PC-9 (cell line): ENCODE measurements around the gene GRM8. TPM values are rescaled to one million over a fixed set of nuclear protein-coding genes. Genes with fewer than 3 reads are reported as not detected.

Source experiments
- BruUV-seq: library from RNA; stranded (reverse); fragments of 400-500 nt; replicated peaks from 2 replicates; lab custom pipeline; 2021; lab: Mats Ljungman, UMichigan
- CTCF ChIA-PET: fragments of 300-600 bp; sonication (Branson Sonifier 250); formaldehyde crosslinking; loops from one replicate; lab custom pipeline; 2022; ENCODE audit warnings: antibody characterized with exemption; lab: Charles Lee
- POLR2A ChIA-PET: fragments of 300-600 bp; sonication (Branson Sonifier 250); formaldehyde crosslinking; loops from one replicate; lab custom pipeline; 2022; ENCODE audit warnings: antibody characterized with exemption; ENCODE audit not compliant: unreplicated experiment; lab: Charles Lee
- DNase-seq, 2 experiments: peaks; one replicate each; pipeline versions ENCODE4 v3.0.0 to v3.0.0-alpha.2; 2015 to 2022; ENCODE audit warnings: mixed read lengths in 1 of 2
- H2AFZ ChIP-seq: fragments of 200-600 bp; sonication (generic); 2 replicates; pipeline ENCODE4 v1.8.1; 2017; ENCODE audit warnings: antibody characterized with exemption
- H3F3A ChIP-seq: fragments of 200-600 bp; sonication (generic); 2 replicates; pipeline ENCODE4 v1.8.1; 2017; ENCODE audit warnings: antibody characterized with exemption, mild to moderate bottlenecking, low read depth; ENCODE audit not compliant: insufficient read depth
- H3K27ac ChIP-seq: fragments of 200-600 bp; sonication (generic); 2 replicates; pipeline ENCODE4 v1.6.1; 2016; ENCODE audit warnings: mixed run types
- H3K27me3 ChIP-seq: fragments of 200-600 bp; sonication (generic); 2 replicates; pipeline ENCODE4 v1.6.1; 2016; ENCODE audit warnings: low read depth, mixed run types; ENCODE audit not compliant: insufficient read depth
- H3K36me3 ChIP-seq: fragments of 200-600 bp; sonication (generic); 2 replicates; pipeline ENCODE4 v1.6.1; 2016; ENCODE audit warnings: low read depth, mixed run types
- H3K4me1 ChIP-seq: fragments of 200-600 bp; sonication (generic); replicated peaks from 2 replicates; pipeline ENCODE4 v1.6.1; 2016; ENCODE audit warnings: mixed run types; ENCODE audit not compliant: insufficient read depth
- H3K4me2 ChIP-seq: fragments of 200-600 bp; sonication (generic); 2 replicates; pipeline ENCODE4 v1.6.1; 2017; ENCODE audit warnings: mixed run types
- H3K4me3 ChIP-seq: fragments of 200-600 bp; sonication (generic); 2 replicates; pipeline ENCODE4 v1.6.1; 2016; ENCODE audit warnings: mixed run types
- H3K79me2 ChIP-seq: fragments of 200-600 bp; sonication (generic); 2 replicates; pipeline ENCODE4 v1.6.1; 2017; ENCODE audit warnings: low read depth, mixed run types
- H3K9me2 ChIP-seq: fragments of 200-600 bp; sonication (generic); 2 replicates; pipeline ENCODE4 v1.8.1; 2017; ENCODE audit warnings: mild to moderate bottlenecking; ENCODE audit not compliant: insufficient read depth
- H3K9me3 ChIP-seq: fragments of 200-600 bp; sonication (generic); 2 replicates; pipeline ENCODE4 v1.8.1; 2016; ENCODE audit warnings: low read depth; ENCODE audit not compliant: insufficient read depth
- H4K20me1 ChIP-seq: fragments of 200-600 bp; sonication (generic); 2 replicates; pipeline ENCODE4 v1.8.1; 2017; ENCODE audit not compliant: insufficient read depth
- CTCF ChIP-seq: fragments of 200-600 bp; sonication (generic); conservative IDR thresholded peaks from 2 replicates; pipeline ENCODE4 v1.6.1; 2017; ENCODE audit warnings: mixed run types, antibody characterized with exemption, mild to moderate bottlenecking, moderate library complexity
- EZH2 ChIP-seq: fragments of 200-600 bp; sonication (generic); IDR thresholded peaks from 2 replicates; pipeline ENCODE4 v1.8.0; 2017; ENCODE audit warnings: antibody characterized with exemption, low read depth
- intact Hi-C: fragments of 100-400 bp; cut with micrococcal nuclease; formaldehyde crosslinking; loops from one replicate; pipeline ENCODE4 v1.10.0; 2022; ENCODE audit not compliant: unreplicated experiment
- total RNA-seq: library from RNA; stranded (reverse); gene quantifications from 2 replicates; pipeline ENCODE4 v1.2.3, GENCODE V29; 2021

GRM8 gene
- total RNA-seq, 1 experiment from 2014 or later: not detected

GRCh38 chr7:126979722-126980121 is 273.0 kb downstream of the GRM8 start:
- intact Hi-C loops: no loop called here
- H3F3A ChIP-seq: no peaks in the 10 kb centered on the region
- ChIA-PET POLR2A (no interaction called here), CTCF (no interaction called here)
- H3K4me1 ChIP-seq: no peaks in the 10 kb centered on the region
- H4K20me1 ChIP-seq: no peaks in the 10 kb centered on the region
- no peaks in the 10 kb centered on the region for H3K27me3 ChIP-seq
- no peak overlapping the region for H2AFZ ChIP-seq
- H3K4me2 ChIP-seq: no peak overlapping the region
- no TSS peak for BruUV-seq
- no peaks in the 10 kb centered on the region for H3K9me2 ChIP-seq
- no peaks in the 10 kb centered on the region for H3K9me3 ChIP-seq
- TF ChIP-seq EZH2: no peak
- no peak for TF ChIP-seq CTCF
- no peaks in the 10 kb centered on the region for H3K79me2 ChIP-seq
- H3K27ac ChIP-seq: no peak overlapping the region
- H3K4me3 ChIP-seq: no peak overlapping the region
- H3K36me3 ChIP-seq: no peaks in the 10 kb centered on the region
- DNase-seq: no peak

- no peak overlapping the region for H2AFZ ChIP-seq
- ChIA-PET CTCF (no interaction called here), POLR2A (no interaction called here)
- no peak for DNase-seq
- H3K36me3 ChIP-seq: no peaks in the 10 kb centered on the region
- no peaks in the 10 kb centered on the region for H3F3A ChIP-seq
- intact Hi-C loops: no loop called here
- no TSS peak for BruUV-seq
- H3K27ac ChIP-seq: no peak overlapping the region
- no peak for TF ChIP-seq EZH2
- no peaks in the 10 kb centered on the region for H3K27me3 ChIP-seq
- no peaks in the 10 kb centered on the region for H3K79me2 ChIP-seq
- no peaks in the 10 kb centered on the region for H3K9me3 ChIP-seq
- no peaks in the 10 kb centered on the region for H3K4me1 ChIP-seq
- no peak overlapping the region for H3K4me2 ChIP-seq
- H4K20me1 ChIP-seq: no peaks in the 10 kb centered on the region
- H3K4me3 ChIP-seq: no peak overlapping the region
- no peaks in the 10 kb centered on the region for H3K9me2 ChIP-seq
Observed at GRCh38 chr7:126978865-126979264, 273.9 kb downstream of the GRM8 start.

GRCh38 chr7:126973066-126973465 is 279.7 kb downstream of the GRM8 start:
- Histone ChIP-seq H3F3A (no peaks in the 10 kb centered on the region), H3K27me3 (no peaks in the 10 kb centered on the region), H3K27ac (no peak overlapping the region), H4K20me1 (no peaks in the 10 kb centered on the region), H3K4me1 (no peaks in the 10 kb centered on the region), H3K36me3 (no peaks in the 10 kb centered on the region), H3K9me3 (no peaks in the 10 kb centered on the region), H3K79me2 (no peaks in the 10 kb centered on the region), H3K4me2 (no peak overlapping the region), H2AFZ (no peak overlapping the region), H3K4me3 (no peak overlapping the region), H3K9me2 (no peaks in the 10 kb centered on the region)
- intact Hi-C loops: no loop called here
- no TSS peak for BruUV-seq
- DNase-seq: no peak
- POLR2A ChIA-PET: no interaction called here
- CTCF ChIA-PET: no interaction called here
- TF ChIP-seq EZH2: no peak
- no peak for TF ChIP-seq CTCF

- Histone ChIP-seq H3K9me2 (no peaks in the 10 kb centered on the region), H3K4me3 (no peak overlapping the region), H3K36me3 (no peaks in the 10 kb centered on the region), H3F3A (no peaks in the 10 kb centered on the region), H4K20me1 (no peaks in the 10 kb centered on the region), H3K4me1 (no peaks in the 10 kb centered on the region), H3K4me2 (no peak overlapping the region), H2AFZ (no peak overlapping the region), H3K27me3 (no peaks in the 10 kb centered on the region), H3K79me2 (no peaks in the 10 kb centered on the region), H3K27ac (no peak overlapping the region), H3K9me3 (no peaks in the 10 kb centered on the region)
- intact Hi-C loops: no loop called here
- POLR2A ChIA-PET: no interaction called here
- TF ChIP-seq EZH2 (no peak), CTCF (no peak)
- DNase-seq: no peak
- CTCF ChIA-PET: no interaction called here
- BruUV-seq: no TSS peak
Observed at GRCh38 chr7:126972571-126972970, 280.2 kb downstream of the GRM8 start.
